RWPE1 (cell line): ENCODE results near the gene ZDHHC8.

ENCODE experiments used
- CTCF ChIA-PET: fragments of 350-600 bp; sonication (Branson Sonifier 250); formaldehyde crosslinking; extraction: SDS; loops from one replicate; lab custom pipeline; 2021; lab: Yijun Ruan, JAX
- POLR2A ChIA-PET: fragments of 400-600 bp; formaldehyde crosslinking; extraction: SDS; loops from one replicate; lab custom pipeline; 2020; ENCODE audit warnings: antibody characterized with exemption; ENCODE audit not compliant: low non-redundant PET; lab: Yijun Ruan, JAX
- DNase-seq: peaks from one replicate; pipeline ENCODE4 v3.0.0; 2012; ENCODE audit warnings: low spot score
- H3K27ac ChIP-seq: fragments of 450-650 bp; 2 replicates; pipeline ENCODE4 v1.5.1; 2017
- TF ChIP-seq, protein P1 (sequence below): fragments of 450-650 bp; conservative IDR thresholded peaks from 2 replicates; pipeline ENCODE4 v1.5.1; 2017; ENCODE audit warnings: low read depth, mild to moderate bottlenecking

The ZDHHC8 gene

DNA sequence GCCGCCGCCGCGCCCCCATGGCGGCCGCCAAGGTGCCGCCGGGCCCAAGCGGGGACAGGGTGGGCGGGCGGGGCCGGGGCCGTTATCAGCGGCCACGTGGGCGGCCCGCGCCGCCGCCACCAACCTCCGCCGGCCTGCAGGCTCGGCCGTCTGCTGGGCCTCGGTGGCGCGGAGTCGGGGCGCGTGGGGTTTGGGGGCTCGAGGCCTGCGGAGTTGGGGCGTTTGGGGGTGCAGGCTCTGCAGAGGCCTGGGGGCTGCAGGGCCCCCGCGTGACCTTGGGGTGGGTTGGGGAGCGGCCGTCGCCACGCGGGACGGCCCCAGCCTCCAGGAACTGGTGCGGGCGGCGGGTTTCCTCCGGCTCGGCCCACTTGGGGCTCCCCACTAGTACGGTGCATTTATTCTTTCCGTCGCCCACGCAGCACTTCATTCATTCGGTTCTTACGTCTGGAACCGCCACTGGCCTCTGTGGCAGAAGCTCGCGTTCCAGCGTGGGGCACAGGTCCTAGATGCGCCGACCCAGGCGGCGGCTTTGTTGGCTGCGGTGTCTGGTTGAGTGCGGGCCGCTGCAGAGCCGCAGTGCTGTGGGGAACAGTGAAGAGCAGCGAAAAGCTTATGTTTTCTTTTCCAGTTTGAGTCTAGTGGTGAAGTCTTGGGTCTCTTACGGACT lies 13.8 kb upstream of the ZDHHC8 start:
- TF ChIP-seq, protein P1, sequence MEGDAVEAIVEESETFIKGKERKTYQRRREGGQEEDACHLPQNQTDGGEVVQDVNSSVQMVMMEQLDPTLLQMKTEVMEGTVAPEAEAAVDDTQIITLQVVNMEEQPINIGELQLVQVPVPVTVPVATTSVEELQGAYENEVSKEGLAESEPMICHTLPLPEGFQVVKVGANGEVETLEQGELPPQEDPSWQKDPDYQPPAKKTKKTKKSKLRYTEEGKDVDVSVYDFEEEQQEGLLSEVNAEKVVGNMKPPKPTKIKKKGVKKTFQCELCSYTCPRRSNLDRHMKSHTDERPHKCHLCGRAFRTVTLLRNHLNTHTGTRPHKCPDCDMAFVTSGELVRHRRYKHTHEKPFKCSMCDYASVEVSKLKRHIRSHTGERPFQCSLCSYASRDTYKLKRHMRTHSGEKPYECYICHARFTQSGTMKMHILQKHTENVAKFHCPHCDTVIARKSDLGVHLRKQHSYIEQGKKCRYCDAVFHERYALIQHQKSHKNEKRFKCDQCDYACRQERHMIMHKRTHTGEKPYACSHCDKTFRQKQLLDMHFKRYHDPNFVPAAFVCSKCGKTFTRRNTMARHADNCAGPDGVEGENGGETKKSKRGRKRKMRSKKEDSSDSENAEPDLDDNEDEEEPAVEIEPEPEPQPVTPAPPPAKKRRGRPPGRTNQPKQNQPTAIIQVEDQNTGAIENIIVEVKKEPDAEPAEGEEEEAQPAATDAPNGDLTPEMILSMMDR, result no peak
- no peak for DNase-seq
- peak overlapping the region; percentile 87 for H3K27ac ChIP-seq
- POLR2A ChIA-PET, result no interaction called here
- CTCF ChIA-PET, result no interaction called here

DNA sequence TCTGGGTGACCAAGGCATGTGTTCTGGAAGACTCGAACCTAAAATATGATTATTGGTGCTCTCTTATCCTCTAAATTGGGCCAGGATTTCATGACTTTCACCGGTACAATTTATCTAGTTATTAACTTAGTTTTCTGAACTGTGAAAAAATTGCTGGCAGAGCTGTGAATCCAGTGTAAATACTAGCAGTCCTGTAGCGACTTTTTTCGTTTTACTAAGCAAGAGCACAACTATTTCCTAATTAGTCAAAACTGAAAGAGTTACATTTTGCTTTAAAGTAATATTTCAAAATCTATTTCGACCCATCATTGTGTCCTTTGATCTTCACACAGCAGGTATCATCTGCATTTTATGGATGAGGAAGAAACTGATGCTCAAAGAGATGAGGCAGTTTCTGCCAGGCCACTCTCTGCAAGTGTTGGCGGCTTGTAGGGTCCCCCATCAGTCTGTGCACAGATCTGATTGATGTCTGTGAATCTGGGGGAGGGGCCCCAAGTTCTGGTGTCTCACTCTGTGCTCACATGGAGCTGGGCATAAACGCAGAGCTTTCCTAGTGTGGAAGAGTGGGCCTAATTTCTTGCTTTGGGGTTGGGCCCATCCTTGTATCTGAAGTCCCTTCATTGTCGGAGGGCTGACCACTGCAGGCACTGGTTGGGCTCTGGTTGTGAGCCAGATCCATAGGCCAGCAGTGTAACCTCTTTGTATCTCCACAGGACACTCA lies 13.1 kb upstream of the ZDHHC8 start:
- POLR2A ChIA-PET, result no interaction called here
- DNase-seq, result no peak
- CTCF ChIA-PET, result no interaction called here
- TF ChIP-seq, protein P1, result no peak
- peak overlapping the region; percentile 87 for H3K27ac ChIP-seq

DNA sequence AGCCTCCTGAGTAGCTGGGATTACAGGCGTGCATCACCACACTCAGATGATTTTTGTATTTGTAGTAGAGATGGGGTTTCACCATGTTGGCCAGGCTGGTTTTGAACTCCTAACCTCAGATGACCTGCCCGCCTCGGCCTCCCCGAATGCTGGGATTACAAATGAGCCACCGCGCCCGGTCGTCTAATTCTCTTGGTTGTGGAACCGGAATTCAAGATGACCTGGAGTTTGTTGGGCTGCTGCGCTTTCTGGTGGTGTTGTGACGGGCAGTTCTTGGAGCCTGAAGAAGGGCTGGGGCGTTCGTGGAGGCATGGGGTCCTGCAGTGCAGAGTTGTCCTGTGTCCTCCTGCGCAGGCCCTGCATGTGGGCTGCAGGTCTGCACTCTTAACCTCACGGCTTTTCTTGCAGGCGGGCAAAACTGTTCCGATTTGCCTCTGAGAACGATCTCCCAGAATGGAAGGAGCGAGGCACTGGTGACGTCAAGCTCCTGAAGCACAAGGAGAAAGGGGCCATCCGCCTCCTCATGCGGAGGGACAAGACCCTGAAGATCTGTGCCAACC lies 9.7 kb upstream of the ZDHHC8 start:
- POLR2A ChIA-PET, result no interaction called here
- TF ChIP-seq, protein P1, result no peak
- no peak for DNase-seq
- CTCF ChIA-PET, result no interaction called here
- peak overlapping the region; percentile 8; the same call in 1 of the 2 replicates for H3K27ac ChIP-seq

DNA sequence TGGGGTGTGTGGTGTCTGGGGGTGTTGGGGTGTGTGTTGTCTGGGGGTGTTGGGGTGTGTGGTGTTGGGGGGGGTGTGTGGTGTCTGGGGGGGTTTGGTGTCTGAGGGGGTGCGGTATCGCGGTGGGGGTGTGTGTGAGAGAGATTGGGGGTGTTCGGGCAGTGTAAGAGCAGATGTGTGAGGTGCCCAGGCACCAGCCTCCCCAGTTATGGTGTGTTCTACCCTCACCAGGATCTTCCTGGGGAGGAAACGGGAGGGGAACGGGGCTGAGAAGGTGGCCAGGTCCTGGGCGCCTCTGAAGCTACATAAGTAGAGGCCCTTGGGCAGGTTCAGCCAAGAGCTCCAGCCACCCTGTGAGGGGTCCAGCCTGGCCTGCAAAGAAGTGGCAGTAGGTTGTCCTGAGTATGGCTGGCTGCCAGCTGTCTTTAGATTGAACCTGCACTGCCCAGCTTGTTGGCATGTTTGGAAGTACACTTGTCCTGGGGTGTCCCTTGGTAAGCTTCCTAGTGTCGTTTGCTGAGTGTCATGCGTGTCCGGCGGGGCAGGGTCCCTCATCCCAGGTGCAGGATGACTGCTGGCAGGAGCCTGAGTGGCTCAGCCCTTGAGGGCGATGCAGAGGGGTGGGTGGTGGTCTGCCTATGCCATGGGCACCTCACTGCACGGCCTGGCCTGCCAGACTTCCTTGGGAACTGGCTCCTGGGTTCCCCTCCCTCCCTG lies 8.1 kb upstream of the ZDHHC8 start:
- POLR2A ChIA-PET, result no interaction called here
- TF ChIP-seq, protein P1, result no peak
- CTCF ChIA-PET, result no interaction called here
- peak overlapping the region; percentile 86 for H3K27ac ChIP-seq
- no peak for DNase-seq

DNA sequence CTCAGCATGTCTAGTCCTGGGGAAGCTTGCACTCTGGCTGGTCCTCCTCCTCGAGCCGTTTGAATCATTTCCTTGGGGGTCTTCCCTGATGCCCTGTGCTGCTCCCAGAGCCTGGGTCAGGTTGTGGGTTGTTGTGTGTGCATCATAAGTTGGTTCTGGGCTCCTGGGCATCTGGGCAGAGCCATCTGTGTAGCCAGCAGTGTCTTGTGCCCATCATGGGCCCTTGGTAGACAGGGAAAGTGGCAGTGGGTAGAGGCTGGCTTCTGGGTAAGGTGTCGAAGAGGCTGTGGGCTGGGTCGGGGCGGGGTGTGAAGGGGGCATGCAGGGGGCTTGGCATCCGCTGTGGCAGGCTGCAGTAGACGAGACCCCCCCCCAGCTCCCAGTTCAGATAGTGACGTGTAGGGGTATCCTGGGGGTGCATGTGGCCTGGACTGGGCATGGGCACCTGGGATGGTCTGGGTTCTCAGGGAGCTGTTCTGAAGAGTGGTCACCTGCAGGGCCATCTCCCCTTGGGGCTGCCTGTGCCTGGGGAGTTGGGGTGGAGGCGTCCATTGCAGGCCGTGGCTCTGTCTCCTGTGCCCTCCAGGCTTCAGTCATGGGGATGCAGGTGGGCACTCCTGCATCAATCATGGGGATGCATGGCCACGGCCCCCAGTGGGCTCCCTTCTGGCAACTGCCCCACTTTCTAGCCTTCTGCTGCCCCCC lies 7.4 kb upstream of the ZDHHC8 start:
- H3K27ac ChIP-seq, result peak overlapping the region; percentile 86
- ChIA-PET CTCF (no interaction called here), POLR2A (no interaction called here)
- no peak for DNase-seq
- TF ChIP-seq, protein P1, result no peak
